ENCODE data around the gene SPATA6.

SPATA6 gene

GRCh38 chr1:48254254-48254653 lies 217.8 kb downstream of the SPATA6 start:
- no peak overlapping the region for H3K4me3 ChIP-seq (ENCODE audit: control insufficient read depth, low read depth, low read length)
- no peak for TF ChIP-seq CTCF (conservative IDR thresholded peaks at IDR 0.05; ENCODE audit: control insufficient read depth, insufficient read depth, low read depth, low read length)
- DNase-seq (ENCODE audit: low read depth): no peak

GRCh38 chr1:48251821-48252220 lies 220.2 kb downstream of the SPATA6 start:
- no peak for DNase-seq (ENCODE audit: low read depth)
- H3K4me3 ChIP-seq (ENCODE audit: control insufficient read depth, low read depth, low read length): no peak overlapping the region
- no peak for TF ChIP-seq CTCF (conservative IDR thresholded peaks at IDR 0.05; ENCODE audit: control insufficient read depth, insufficient read depth, low read depth, low read length)

- TF ChIP-seq CTCF (conservative IDR thresholded peaks at IDR 0.05; ENCODE audit: control insufficient read depth, insufficient read depth, low read depth, low read length): no peak
- no peak for DNase-seq (ENCODE audit: low read depth)
Measured at GRCh38 chr1:48251323-48251722, 220.7 kb downstream of the SPATA6 start.

GRCh38 chr1:48250572-48250971 lies 221.4 kb downstream of the SPATA6 start:
- TF ChIP-seq CTCF (conservative IDR thresholded peaks at IDR 0.05; ENCODE audit: control insufficient read depth, insufficient read depth, low read depth, low read length): no peak
- no peak for DNase-seq (ENCODE audit: low read depth)
- no peak overlapping the region for H3K4me3 ChIP-seq (ENCODE audit: control insufficient read depth, low read depth, low read length)

More at GRCh38 chr1:48251323-48251722, 220.7 kb downstream of the SPATA6 start:
- H3K4me3 ChIP-seq (ENCODE audit: control insufficient read depth, low read depth, low read length): no peak overlapping the region

GRCh38 chr1:48249868-48250267 lies 222.1 kb downstream of the SPATA6 start:
- DNase-seq (ENCODE audit: low read depth): no peak
- TF ChIP-seq CTCF (conservative IDR thresholded peaks at IDR 0.05; ENCODE audit: control insufficient read depth, insufficient read depth, low read depth, low read length): no peak
- no peak overlapping the region for H3K4me3 ChIP-seq (ENCODE audit: control insufficient read depth, low read depth, low read length)

GRCh38 chr1:48248356-48248755 lies 223.6 kb downstream of the SPATA6 start:
- no peak for TF ChIP-seq CTCF (conservative IDR thresholded peaks at IDR 0.05; ENCODE audit: control insufficient read depth, insufficient read depth, low read depth, low read length)
- no peak overlapping the region for H3K4me3 ChIP-seq (ENCODE audit: control insufficient read depth, low read depth, low read length)
- no peak for DNase-seq (ENCODE audit: low read depth)

- TF ChIP-seq CTCF (conservative IDR thresholded peaks at IDR 0.05; ENCODE audit: control insufficient read depth, insufficient read depth, low read depth, low read length): no peak
- H3K4me3 ChIP-seq (ENCODE audit: control insufficient read depth, low read depth, low read length): no peak overlapping the region
- no peak for DNase-seq (ENCODE audit: low read depth)
Measured at GRCh38 chr1:48246727-48247126, 225.3 kb downstream of the SPATA6 start.
